Prostate gland (tissue), 2 donors: Measurements from ENCODE around the gene ANKAR. TPM values are rescaled to one million over a fixed set of nuclear protein-coding genes. Genes with fewer than 3 reads are reported as not detected.

ENCODE experiments used
- DNase-seq: peaks from one replicate; pipeline ENCODE4 v3.0.0-alpha.2; 2019; ENCODE audit warnings: low spot score
- H3K27ac ChIP-seq, 2 donors: fragments of 200-600 bp; sonication (generic); 2 replicates each; pipeline ENCODE4 v1.5.1; 2017 to 2019
- H3K27me3 ChIP-seq: fragments of 200-600 bp; sonication (generic); replicated peaks from 2 replicates; pipeline ENCODE4 v1.5.1; 2019; ENCODE audit not compliant: insufficient read depth
- H3K36me3 ChIP-seq, 2 donors: fragments of 200-600 bp; sonication (generic); 1 replicate in 1 of 2; 2 replicates in 1 of 2; pipeline versions ENCODE4 v1.5.1 to v1.8.1; 2017 to 2019
- H3K4me1 ChIP-seq: fragments of 200-600 bp; sonication (generic); replicated peaks from 2 replicates; pipeline ENCODE4 v1.5.1; 2019
- H3K4me3 ChIP-seq, 2 donors: fragments of 200-600 bp; sonication (generic); 2 replicates each; pipeline ENCODE4 v1.5.1; 2017 to 2019
- H3K9me3 ChIP-seq: fragments of 200-600 bp; sonication (generic); 2 replicates; pipeline ENCODE4 v1.5.1; 2017
- CTCF ChIP-seq, 4 experiments: fragments of 200-600 bp in 2 of 4; fragments of 450-650 bp in 2 of 4; sonication (generic) in 2 of 4; IDR thresholded peaks; 1 replicate in 3 of 4; 2 replicates in 1 of 4; pipeline ENCODE4 v1.5.1; 2016 to 2019; ENCODE audit warnings: antibody characterized with exemption in 4 of 4, mild to moderate bottlenecking in 2 of 4, moderate library complexity in 2 of 4
- POLR2A ChIP-seq: fragments of 450-650 bp; IDR thresholded peaks from one replicate; pipeline ENCODE4 v1.6.1; 2016; ENCODE audit warnings: antibody characterized with exemption, mild to moderate bottlenecking
- POLR2AphosphoS5 ChIP-seq: sonication (generic); formaldehyde crosslinking; IDR thresholded peaks from one replicate; pipeline ENCODE4 v1.6.1; 2017; ENCODE audit warnings: antibody characterized with exemption
- WGBS: methylation state at CpG from one replicate; pipeline ENCODE4 v1.1.5; 2018; 5-methylcytosine and 5-hydroxymethylcytosine counted together
- intact Hi-C: fragments of 100-400 bp; cut with DNase I; formaldehyde crosslinking; loops from one replicate; pipeline ENCODE4 v1.14.2; 2022
- total RNA-seq, 2 donors: library from RNA; depleted of rRNA; stranded (reverse); fragments of >200 nt; gene quantifications; one replicate each; pipeline ENCODE4 v1.1.0, GENCODE V29; 2016

The ANKAR gene
- total RNA-seq, 2 donors from 2014 or later, result 10.3 to 13.5 TPM

- Histone ChIP-seq H3K27ac (no peak overlapping the region), H3K4me1 (no peaks in the 10 kb centered on the region), H3K9me3 (no peaks in the 10 kb centered on the region), H3K4me3 (no peak overlapping the region), H3K36me3 (no peaks in the 10 kb centered on the region), H3K27me3 (no peaks in the 10 kb centered on the region)
- DNase-seq, result no peak
- TF ChIP-seq POLR2AphosphoS5 (no peak), POLR2A (no peak), CTCF (IDR thresholded peaks at IDR 0.05) (no peak)
- intact Hi-C loops, result no loop called here
- 96% methylated on average over 4 of the region's 4 CpGs for WGBS
Observed at GRCh38 chr2:189638301-189639006, 36.0 kb upstream of the ANKAR start.

- H3K36me3 ChIP-seq, result no peaks in the 10 kb centered on the region
- H3K4me1 ChIP-seq, result no peaks in the 10 kb centered on the region
- no peak overlapping the region for H3K27ac ChIP-seq
- intact Hi-C loops, result no loop called here
- no peaks in the 10 kb centered on the region for H3K9me3 ChIP-seq
- TF ChIP-seq POLR2A (no peak), POLR2AphosphoS5 (no peak), CTCF (IDR thresholded peaks at IDR 0.05) (no peak)
- DNase-seq, result no peak
- WGBS, result 54% methylated on average over 3 of the region's 3 CpGs
- H3K27me3 ChIP-seq, result no peaks in the 10 kb centered on the region
- no peak overlapping the region for H3K4me3 ChIP-seq
Observed at GRCh38 chr2:189639007-189639609, 35.4 kb upstream of the ANKAR start.

GRCh38 chr2:189641002-189641401 lies 33.5 kb upstream of the ANKAR start:
- no peak for DNase-seq
- Histone ChIP-seq H3K4me3 (no peak overlapping the region), H3K27me3 (no peaks in the 10 kb centered on the region), H3K4me1 (no peaks in the 10 kb centered on the region), H3K9me3 (no peaks in the 10 kb centered on the region), H3K36me3 (no peaks in the 10 kb centered on the region), H3K27ac (no peak overlapping the region)
- no peak for TF ChIP-seq POLR2AphosphoS5
- TF ChIP-seq POLR2A, result no peak
- no peak for TF ChIP-seq CTCF (IDR thresholded peaks at IDR 0.05)
- intact Hi-C loops, result no loop called here
- WGBS, result 32% methylated on average over 1 of the region's 1 CpG

GRCh38 chr2:189641590-189641989 lies 32.9 kb upstream of the ANKAR start:
- 78% methylated on average over 2 of the region's 2 CpGs for WGBS
- no peaks in the 10 kb centered on the region for H3K36me3 ChIP-seq
- no peaks in the 10 kb centered on the region for H3K27me3 ChIP-seq
- no peaks in the 10 kb centered on the region for H3K4me1 ChIP-seq
- DNase-seq, result no peak
- intact Hi-C loops, result no loop called here
- H3K4me3 ChIP-seq, result no peak overlapping the region
- H3K27ac ChIP-seq, result no peak overlapping the region
- no peaks in the 10 kb centered on the region for H3K9me3 ChIP-seq
- TF ChIP-seq POLR2A (no peak), POLR2AphosphoS5 (no peak), CTCF (IDR thresholded peaks at IDR 0.05) (no peak)

- no peak for DNase-seq
- H3K4me1 ChIP-seq, result no peaks in the 10 kb centered on the region
- H3K27me3 ChIP-seq, result no peaks in the 10 kb centered on the region
- no peaks in the 10 kb centered on the region for H3K36me3 ChIP-seq
- intact Hi-C loops, result no loop called here
- no peak overlapping the region for H3K27ac ChIP-seq
- no peak overlapping the region for H3K4me3 ChIP-seq
- H3K9me3 ChIP-seq, result no peaks in the 10 kb centered on the region
- TF ChIP-seq CTCF (IDR thresholded peaks at IDR 0.05), result no peak
- TF ChIP-seq POLR2A, result no peak
- TF ChIP-seq POLR2AphosphoS5, result no peak
Observed at GRCh38 chr2:189646521-189646920, 27.9 kb upstream of the ANKAR start.
